ENCODE measurements around the gene AP1G1. TPM values are rescaled to one million over a fixed set of nuclear protein-coding genes. Genes with fewer than 3 reads are reported as not detected.

Gene AP1G1
- 61.1 TPM for total RNA-seq

DNA sequence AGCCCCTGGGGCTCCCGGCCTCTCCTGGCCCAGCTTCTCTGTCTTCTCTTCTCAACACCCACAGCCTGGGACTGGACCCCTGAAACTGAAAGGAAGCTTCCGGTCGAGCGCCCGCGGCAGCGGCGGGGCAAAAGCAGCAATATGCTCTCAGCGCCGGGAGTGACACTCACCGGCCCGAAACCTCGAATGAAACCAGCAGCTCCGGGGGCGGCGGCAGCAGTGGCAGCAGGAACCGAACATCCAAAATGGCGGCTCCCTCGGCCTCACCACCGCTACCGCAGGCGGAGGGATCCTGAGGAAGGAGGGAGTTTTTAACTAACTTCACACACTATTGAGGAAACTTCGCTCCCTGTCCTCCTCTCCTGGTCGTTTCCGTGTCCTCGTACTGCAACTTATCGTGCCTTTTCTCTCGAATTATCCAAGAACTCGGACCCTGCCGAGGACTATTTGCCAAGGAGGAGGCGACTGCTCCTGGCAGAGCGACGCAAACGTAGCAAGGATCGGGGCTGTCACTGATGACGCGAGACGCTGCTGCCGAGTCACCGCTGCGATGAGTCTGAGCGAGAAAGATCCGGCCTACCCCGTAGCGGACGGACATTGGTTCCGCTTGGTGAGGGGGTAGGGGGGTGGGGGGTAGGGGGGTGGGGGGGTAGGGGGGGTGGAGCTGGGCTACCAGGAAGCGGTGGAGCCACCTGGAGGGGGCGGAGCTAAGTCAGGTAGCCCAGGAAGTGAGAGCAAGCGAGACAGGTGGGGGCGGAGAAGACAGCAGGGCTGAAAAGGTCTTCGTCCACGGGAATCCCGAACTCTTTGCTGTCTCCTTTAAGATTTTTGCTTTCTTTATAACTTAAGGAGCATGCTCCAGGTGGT is at the start of gene AP1G1:
Gene AP1G1, minus strand, starts transcription at position 242 of the 867 bp plus-strand sequence. CDS start 19,355 bp downstream, outside the sequence.
- peaks cover 16 to 21% (median 19%) of the 10 kb centered on the region in 3 donors for H3K4me1 ChIP-seq (ENCODE audit: control insufficient read depth in 3 of 3, insufficient read depth in 3 of 3, low read length in 3 of 3)
- no peaks in the 10 kb centered on the region for H3K9me3 ChIP-seq (ENCODE audit: control insufficient read depth in 3 of 3, low read length in 3 of 3)
- H3K27ac ChIP-seq (ENCODE audit: low read depth, low read length) = peak within 1 kb of the TSS; percentile 99
- peaks cover 2 to 10% (median 6%) of the 10 kb centered on the region in 3 donors for H3K36me3 ChIP-seq (ENCODE audit: control insufficient read depth in 3 of 3, insufficient read depth in 3 of 3, low read length in 3 of 3)
- peak within 1 kb of the TSS; percentile 93 to 100 (median 100) for H3K9ac ChIP-seq (ENCODE audit: low read depth in 1 of 3, low read length in 3 of 3)
- H3K4me3 ChIP-seq (ENCODE audit: low read length in 3 of 3) = peak within 1 kb of the TSS; percentile 84 to 99 (median 85)
- no peaks in the 10 kb centered on the region for H3K27me3 ChIP-seq (ENCODE audit: control insufficient read depth in 3 of 3, insufficient read depth in 3 of 3, low read length in 3 of 3)

GRCh38 chr16:71855937-71856662 is 47.5 kb upstream of the AP1G1 start:
- H3K4me1 ChIP-seq (ENCODE audit: control insufficient read depth in 3 of 3, insufficient read depth in 3 of 3, low read length in 3 of 3) = peaks cover 7 to 21% (median 19%) of the 10 kb centered on the region in 3 donors
- peaks cover 20 to 33% (median 28%) of the 10 kb centered on the region in 3 donors for H3K36me3 ChIP-seq (ENCODE audit: control insufficient read depth in 3 of 3, insufficient read depth in 3 of 3, low read length in 3 of 3)
- H3K4me3 ChIP-seq (ENCODE audit: low read length in 3 of 3) = no peak overlapping the region
- no peaks in the 10 kb centered on the region for H3K9me3 ChIP-seq (ENCODE audit: control insufficient read depth in 3 of 3, low read length in 3 of 3)
- no peak overlapping the region for H3K27ac ChIP-seq (ENCODE audit: low read depth, low read length)
- H3K27me3 ChIP-seq (ENCODE audit: control insufficient read depth in 3 of 3, insufficient read depth in 3 of 3, low read length in 3 of 3) = no peaks in the 10 kb centered on the region
- no peak overlapping the region for H3K9ac ChIP-seq (ENCODE audit: low read depth in 1 of 3, low read length in 3 of 3)

DNA sequence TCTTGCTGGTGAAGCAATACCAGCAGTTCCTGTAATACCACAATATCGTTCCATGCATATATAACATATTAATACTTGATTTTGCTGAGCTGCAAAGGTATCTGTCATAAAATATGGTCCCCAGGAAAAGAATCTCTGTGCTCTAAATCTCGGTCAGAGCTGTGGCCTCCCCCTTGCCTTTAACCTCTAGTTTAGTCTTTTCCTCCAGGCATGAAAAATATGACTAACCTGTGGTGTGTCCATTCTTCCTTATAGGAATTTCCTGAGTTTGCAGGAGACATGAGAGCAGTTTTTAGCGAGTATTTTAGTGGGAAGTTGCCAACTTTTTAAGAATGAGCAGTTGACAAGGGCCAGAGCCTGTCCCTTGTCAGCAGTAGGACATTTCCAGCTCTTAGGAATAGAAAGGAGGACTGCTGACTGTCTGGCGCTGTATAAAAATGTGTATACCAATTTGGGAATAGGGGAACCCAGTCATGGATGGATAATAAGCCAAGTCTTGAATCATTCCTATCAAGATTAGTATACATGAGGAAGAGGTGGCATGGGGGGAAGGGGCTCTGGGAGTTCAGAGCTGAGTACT is 45.8 kb upstream of the AP1G1 start:
- H3K36me3 ChIP-seq (ENCODE audit: control insufficient read depth in 3 of 3, insufficient read depth in 3 of 3, low read length in 3 of 3) = peaks cover 28 to 37% (median 33%) of the 10 kb centered on the region in 3 donors
- no peaks in the 10 kb centered on the region for H3K27me3 ChIP-seq (ENCODE audit: control insufficient read depth in 3 of 3, insufficient read depth in 3 of 3, low read length in 3 of 3)
- no peak overlapping the region for H3K4me3 ChIP-seq (ENCODE audit: low read length in 3 of 3)
- H3K9ac ChIP-seq (ENCODE audit: low read depth in 1 of 3, low read length in 3 of 3) = no peak overlapping the region
- peaks cover 5 to 18% (median 16%) of the 10 kb centered on the region in 3 donors for H3K4me1 ChIP-seq (ENCODE audit: control insufficient read depth in 3 of 3, insufficient read depth in 3 of 3, low read length in 3 of 3)
- H3K9me3 ChIP-seq (ENCODE audit: control insufficient read depth in 3 of 3, low read length in 3 of 3) = no peaks in the 10 kb centered on the region
- H3K27ac ChIP-seq (ENCODE audit: low read depth, low read length) = no peak overlapping the region

- no peak overlapping the region for H3K4me3 ChIP-seq (ENCODE audit: low read length in 3 of 3)
- H3K36me3 ChIP-seq (ENCODE audit: control insufficient read depth in 3 of 3, insufficient read depth in 3 of 3, low read length in 3 of 3) = peaks cover 34 to 45% (median 42%) of the 10 kb centered on the region in 3 donors
- peaks cover 0 to 11% (median 11%) of the 10 kb centered on the region in 3 donors for H3K4me1 ChIP-seq (ENCODE audit: control insufficient read depth in 3 of 3, insufficient read depth in 3 of 3, low read length in 3 of 3)
- H3K9ac ChIP-seq (ENCODE audit: low read depth in 1 of 3, low read length in 3 of 3) = no peak overlapping the region
- no peaks in the 10 kb centered on the region for H3K27me3 ChIP-seq (ENCODE audit: control insufficient read depth in 3 of 3, insufficient read depth in 3 of 3, low read length in 3 of 3)
- no peaks in the 10 kb centered on the region for H3K9me3 ChIP-seq (ENCODE audit: control insufficient read depth in 3 of 3, low read length in 3 of 3)
- H3K27ac ChIP-seq (ENCODE audit: low read depth, low read length) = no peak overlapping the region
Observed at GRCh38 chr16:71853413-71853812, 44.8 kb upstream of the AP1G1 start.

- H3K4me1 ChIP-seq (ENCODE audit: control insufficient read depth in 3 of 3, insufficient read depth in 3 of 3, low read length in 3 of 3) = peaks cover 2 to 17% (median 12%) of the 10 kb centered on the region in 3 donors
- H3K9ac ChIP-seq (ENCODE audit: low read depth in 1 of 3, low read length in 3 of 3) = no peak overlapping the region
- no peak overlapping the region for H3K27ac ChIP-seq (ENCODE audit: low read depth, low read length)
- no peaks in the 10 kb centered on the region for H3K27me3 ChIP-seq (ENCODE audit: control insufficient read depth in 3 of 3, insufficient read depth in 3 of 3, low read length in 3 of 3)
- no peak overlapping the region for H3K4me3 ChIP-seq (ENCODE audit: low read length in 3 of 3)
- H3K9me3 ChIP-seq (ENCODE audit: control insufficient read depth in 3 of 3, low read length in 3 of 3) = no peaks in the 10 kb centered on the region
- peaks cover 36 to 50% (median 44%) of the 10 kb centered on the region in 3 donors for H3K36me3 ChIP-seq (ENCODE audit: control insufficient read depth in 3 of 3, insufficient read depth in 3 of 3, low read length in 3 of 3)
Observed at GRCh38 chr16:71852561-71852960, 43.9 kb upstream of the AP1G1 start.

DNA sequence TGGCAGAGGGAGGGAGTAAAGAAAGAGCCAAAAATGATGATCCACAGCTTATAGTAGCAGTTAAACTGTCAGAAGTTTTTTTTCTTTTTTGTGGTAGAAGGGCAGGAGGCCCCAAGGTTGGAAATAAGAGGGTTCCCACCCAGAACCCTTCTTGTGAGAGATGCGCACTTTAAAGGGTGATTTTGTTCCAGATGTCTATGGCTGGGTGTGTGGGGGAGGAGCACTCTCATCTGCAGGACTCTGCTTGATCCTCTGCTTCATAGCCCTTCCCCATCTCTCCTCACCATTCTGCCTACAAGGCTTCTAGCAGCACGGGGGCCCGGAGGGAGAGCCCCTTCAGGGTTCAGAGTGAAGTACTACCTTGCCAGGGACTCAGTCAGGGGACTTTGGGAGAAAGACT is 43.5 kb upstream of the AP1G1 start:
- Histone ChIP-seq H3K27ac (ENCODE audit: low read depth, low read length) (no peak overlapping the region), H3K4me1 (ENCODE audit: control insufficient read depth in 3 of 3, insufficient read depth in 3 of 3, low read length in 3 of 3) (peaks cover 3 to 19% (median 12%) of the 10 kb centered on the region in 3 donors), H3K9me3 (ENCODE audit: control insufficient read depth in 3 of 3, low read length in 3 of 3) (no peaks in the 10 kb centered on the region), H3K27me3 (ENCODE audit: control insufficient read depth in 3 of 3, insufficient read depth in 3 of 3, low read length in 3 of 3) (no peaks in the 10 kb centered on the region), H3K4me3 (ENCODE audit: low read length in 3 of 3) (no peak overlapping the region), H3K36me3 (ENCODE audit: control insufficient read depth in 3 of 3, insufficient read depth in 3 of 3, low read length in 3 of 3) (peaks cover 36 to 50% (median 44%) of the 10 kb centered on the region in 3 donors), H3K9ac (ENCODE audit: low read depth in 1 of 3, low read length in 3 of 3) (no peak overlapping the region)

- Histone ChIP-seq H3K4me3 (ENCODE audit: low read length in 3 of 3) (no peak overlapping the region), H3K9ac (ENCODE audit: low read depth in 1 of 3, low read length in 3 of 3) (no peak overlapping the region), H3K9me3 (ENCODE audit: control insufficient read depth in 3 of 3, low read length in 3 of 3) (no peaks in the 10 kb centered on the region), H3K27ac (ENCODE audit: low read depth, low read length) (no peak overlapping the region), H3K27me3 (ENCODE audit: control insufficient read depth in 3 of 3, insufficient read depth in 3 of 3, low read length in 3 of 3) (no peaks in the 10 kb centered on the region), H3K4me1 (ENCODE audit: control insufficient read depth in 3 of 3, insufficient read depth in 3 of 3, low read length in 3 of 3) (peaks cover 7 to 23% (median 16%) of the 10 kb centered on the region in 3 donors), H3K36me3 (ENCODE audit: control insufficient read depth in 3 of 3, insufficient read depth in 3 of 3, low read length in 3 of 3) (peaks cover 36 to 50% (median 44%) of the 10 kb centered on the region in 3 donors)
Observed at GRCh38 chr16:71851746-71852145, 43.1 kb upstream of the AP1G1 start.

DNA sequence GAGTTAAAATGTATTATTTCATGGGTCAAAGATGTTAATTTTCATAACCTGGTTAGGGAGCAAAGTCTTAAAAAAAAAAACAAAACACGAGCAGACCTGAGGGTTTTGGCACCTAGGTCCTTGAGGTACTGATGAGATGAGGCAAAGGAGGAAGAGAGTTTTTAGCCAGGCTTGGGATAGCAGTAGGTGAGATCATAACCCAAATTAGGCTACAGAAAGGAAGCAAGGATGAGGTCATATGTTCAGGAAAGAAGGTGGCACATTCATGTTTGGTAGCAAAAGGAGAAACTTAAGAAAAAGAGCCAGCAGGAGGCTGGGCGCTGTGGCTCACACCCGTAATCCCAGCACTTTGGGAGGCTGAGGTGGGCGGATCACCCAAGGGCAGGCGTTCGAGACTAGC is 40.0 kb upstream of the AP1G1 start:
- Histone ChIP-seq H3K27me3 (ENCODE audit: control insufficient read depth in 3 of 3, insufficient read depth in 3 of 3, low read length in 3 of 3) (no peaks in the 10 kb centered on the region), H3K36me3 (ENCODE audit: control insufficient read depth in 3 of 3, insufficient read depth in 3 of 3, low read length in 3 of 3) (peaks cover 38 to 44% (median 41%) of the 10 kb centered on the region in 3 donors), H3K4me3 (ENCODE audit: low read length in 3 of 3) (no peak overlapping the region), H3K4me1 (ENCODE audit: control insufficient read depth in 3 of 3, insufficient read depth in 3 of 3, low read length in 3 of 3) (peaks cover 11 to 28% (median 22%) of the 10 kb centered on the region in 3 donors), H3K27ac (ENCODE audit: low read depth, low read length) (no peak overlapping the region), H3K9me3 (ENCODE audit: control insufficient read depth in 3 of 3, low read length in 3 of 3) (no peaks in the 10 kb centered on the region), H3K9ac (ENCODE audit: low read depth in 1 of 3, low read length in 3 of 3) (no peak overlapping the region)

- Histone ChIP-seq H3K9ac (ENCODE audit: low read depth in 1 of 3, low read length in 3 of 3) (peak overlapping the region; percentile 97 to 99 (median 98)), H3K9me3 (ENCODE audit: control insufficient read depth in 3 of 3, low read length in 3 of 3) (no peaks in the 10 kb centered on the region), H3K27me3 (ENCODE audit: control insufficient read depth in 3 of 3, insufficient read depth in 3 of 3, low read length in 3 of 3) (no peaks in the 10 kb centered on the region), H3K36me3 (ENCODE audit: control insufficient read depth in 3 of 3, insufficient read depth in 3 of 3, low read length in 3 of 3) (peaks cover 35 to 39% (median 36%) of the 10 kb centered on the region in 3 donors), H3K27ac (ENCODE audit: low read depth, low read length) (no peak overlapping the region), H3K4me3 (ENCODE audit: low read length in 3 of 3) (peak overlapping the region; percentile 92 to 98 (median 94)), H3K4me1 (ENCODE audit: control insufficient read depth in 3 of 3, insufficient read depth in 3 of 3, low read length in 3 of 3) (peaks cover 11 to 22% (median 19%) of the 10 kb centered on the region in 3 donors)
Observed at GRCh38 chr16:71847096-71847495, 38.5 kb upstream of the AP1G1 start.
